Measurements from ENCODE around the gene DVL2. TPM values are rescaled to one million over a fixed set of nuclear protein-coding genes. Genes with fewer than 3 reads are reported as not detected.

DVL2 gene
- total and polyA plus RNA-seq, 11 donors: 13.0 to 28.6 (median 17.2) TPM

DNA sequence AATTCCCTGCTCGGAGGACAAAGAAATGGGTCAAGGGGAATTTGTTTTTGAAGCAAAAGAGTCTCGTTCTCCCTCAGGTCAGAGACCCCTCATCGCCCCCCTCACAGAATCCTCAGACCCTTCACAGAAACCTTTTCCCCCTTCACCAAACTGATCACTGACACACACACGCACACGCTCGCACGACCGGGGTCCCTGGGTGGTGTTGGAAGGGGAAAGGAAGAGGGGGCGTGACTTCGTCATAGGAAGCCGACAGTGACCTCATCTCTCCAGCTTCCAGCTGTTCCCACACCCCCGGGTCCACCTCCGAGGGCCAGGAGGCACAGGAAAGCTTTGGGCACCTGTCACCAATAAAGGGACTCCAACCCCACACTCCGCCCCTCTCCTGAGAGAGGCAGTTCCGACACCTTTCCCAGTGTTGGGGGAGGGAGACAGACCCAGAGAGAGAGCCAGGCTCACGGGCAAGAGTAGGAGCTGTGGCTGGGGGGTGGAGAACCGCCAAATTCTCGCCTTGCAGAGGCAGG is 56.3 kb downstream of the DVL2 start:
- TF ChIP-seq, protein P1, sequence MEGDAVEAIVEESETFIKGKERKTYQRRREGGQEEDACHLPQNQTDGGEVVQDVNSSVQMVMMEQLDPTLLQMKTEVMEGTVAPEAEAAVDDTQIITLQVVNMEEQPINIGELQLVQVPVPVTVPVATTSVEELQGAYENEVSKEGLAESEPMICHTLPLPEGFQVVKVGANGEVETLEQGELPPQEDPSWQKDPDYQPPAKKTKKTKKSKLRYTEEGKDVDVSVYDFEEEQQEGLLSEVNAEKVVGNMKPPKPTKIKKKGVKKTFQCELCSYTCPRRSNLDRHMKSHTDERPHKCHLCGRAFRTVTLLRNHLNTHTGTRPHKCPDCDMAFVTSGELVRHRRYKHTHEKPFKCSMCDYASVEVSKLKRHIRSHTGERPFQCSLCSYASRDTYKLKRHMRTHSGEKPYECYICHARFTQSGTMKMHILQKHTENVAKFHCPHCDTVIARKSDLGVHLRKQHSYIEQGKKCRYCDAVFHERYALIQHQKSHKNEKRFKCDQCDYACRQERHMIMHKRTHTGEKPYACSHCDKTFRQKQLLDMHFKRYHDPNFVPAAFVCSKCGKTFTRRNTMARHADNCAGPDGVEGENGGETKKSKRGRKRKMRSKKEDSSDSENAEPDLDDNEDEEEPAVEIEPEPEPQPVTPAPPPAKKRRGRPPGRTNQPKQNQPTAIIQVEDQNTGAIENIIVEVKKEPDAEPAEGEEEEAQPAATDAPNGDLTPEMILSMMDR (IDR thresholded peaks at IDR 0.05): no peak
- no peak for TF ChIP-seq POLR2A (IDR thresholded peaks at IDR 0.05)
- intact Hi-C loops (cut with DNase I): loop anchor here in 8 of 10 donors (1.0 to 5.0 kb wide), 6 partner anchors 41 to 131 kb away; no protein-coding TSS in a partner anchor
- no peaks in the 10 kb centered on the region for H3K9me3 ChIP-seq
- H3K36me3 ChIP-seq: no peaks in the 10 kb centered on the region
- peaks cover 0 to 23% (median 17%) of the 10 kb centered on the region in 9 donors for H3K27me3 ChIP-seq
- H3K27ac ChIP-seq: peak overlapping the region in 1 of 12 donors; percentile 24
- peaks cover 0 to 28% (median 12%) of the 10 kb centered on the region in 12 donors for H3K4me1 ChIP-seq
- 4 to 9% (median 6%) methylated on average over 18 of the region's 18 CpGs for WGBS, 4 donors
- peak overlapping the region in 11 of 12 donors; percentile 15 to 56 (median 46) for H3K4me3 ChIP-seq
- ATAC-seq (peak in 3 of 4 donors; percentile 4 to 64 (median 15)), DNase-seq (no peak)

GRCh38 chr17:7177191-7177953 is 56.9 kb downstream of the DVL2 start:
- TF ChIP-seq POLR2A (IDR thresholded peaks at IDR 0.05): no peak
- TF ChIP-seq, protein P1 (IDR thresholded peaks at IDR 0.05): peak; percentile 76 to 92 (median 84)
- H3K27me3 ChIP-seq: peaks cover 0 to 23% (median 17%) of the 10 kb centered on the region in 9 donors
- intact Hi-C loops (cut with DNase I): loop anchor here in 8 of 10 donors (1.0 to 5.0 kb wide), 6 partner anchors 41 to 130 kb away; no protein-coding TSS in a partner anchor
- peak in 4 of 5 donors; percentile 57 to 70 (median 66) for DNase-seq
- H3K4me1 ChIP-seq: peaks cover 0 to 30% (median 12%) of the 10 kb centered on the region in 12 donors
- H3K27ac ChIP-seq: peak overlapping the region in 1 of 12 donors; percentile 24
- no peaks in the 10 kb centered on the region for H3K36me3 ChIP-seq
- 2 to 3% (median 3%) methylated on average over 22 to 31 of the region's 31 CpGs for WGBS, 4 donors
- H3K9me3 ChIP-seq: no peaks in the 10 kb centered on the region
- peak; percentile 69 to 84 (median 74) for ATAC-seq
- H3K4me3 ChIP-seq: peak overlapping the region in 11 of 12 donors; percentile 15 to 56 (median 46)

DNA sequence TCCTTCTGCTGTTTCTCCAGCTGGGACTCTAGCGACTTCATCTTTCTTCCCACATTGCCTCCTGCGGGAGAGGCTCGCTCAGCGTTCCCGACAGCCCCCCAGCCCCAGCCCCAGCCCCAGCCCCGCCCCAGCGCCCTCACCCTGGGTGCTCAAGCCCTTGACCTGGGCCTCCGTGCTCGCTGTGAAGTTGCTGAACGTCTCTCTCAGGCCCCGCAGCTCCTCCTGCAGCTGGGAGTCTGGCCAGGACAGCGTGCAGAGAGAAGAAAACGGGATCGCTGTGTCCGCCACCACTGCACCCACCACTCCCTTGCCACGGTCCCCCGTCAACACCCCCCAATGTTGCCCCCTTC is 57.5 kb downstream of the DVL2 start:
- Histone ChIP-seq H3K27ac (no peak overlapping the region), H3K27me3 (peaks cover 0 to 23% (median 17%) of the 10 kb centered on the region in 9 donors), H3K36me3 (no peaks in the 10 kb centered on the region), H3K9me3 (no peaks in the 10 kb centered on the region), H3K4me3 (peak overlapping the region in 8 of 12 donors; percentile 28 to 56 (median 50)), H3K4me1 (peaks cover 0 to 34% (median 12%) of the 10 kb centered on the region in 12 donors)
- ATAC-seq (peak in 1 of 4 donors; percentile 25), DNase-seq (no peak)
- TF ChIP-seq, protein P1 (IDR thresholded peaks at IDR 0.05): no peak
- no peak for TF ChIP-seq POLR2A (IDR thresholded peaks at IDR 0.05)
- intact Hi-C loops (cut with DNase I): loop anchor here in 8 of 10 donors (1.0 to 5.0 kb wide), 6 partner anchors 40 to 130 kb away; no protein-coding TSS in a partner anchor
- 9 to 15% (median 13%) methylated on average over 13 to 17 of the region's 17 CpGs for WGBS, 4 donors

All from heart left ventricle (tissue), 16 donors.